ENCODE results near the gene TINCR. TPM values are rescaled to one million over a fixed set of nuclear protein-coding genes. Genes with fewer than 3 reads are reported as not detected.

Gene TINCR
- polyA plus RNA-seq, 2 of the 4 experiments (the other 2 are of a cell fraction), result 1.2 to 1.8 TPM

GRCh38 chr19:5607318-5608275, 39.8 kb upstream of the TINCR start:
- CTCF ChIA-PET, result interaction anchor here (0.8 to 1.5 kb wide), 2 partner anchors 12 to 559 kb away, joined by 3 read pairs; no protein-coding TSS in a partner anchor
- DNase-seq (ENCODE audit: low read depth in 1 of 2, low spot score in 1 of 2) (no peak), FAIRE-seq (no peak), ATAC-seq (no peak)
- TF ChIP-seq E2F6 (IDR thresholded peaks at IDR 0.05; ENCODE audit: borderline replicate concordance, low read depth), result no peak
- TF ChIP-seq ZNF302 (CRISPR knock-in tag; IDR thresholded peaks at IDR 0.05), result no peak
- no peak for TF ChIP-seq HDAC2 (IDR thresholded peaks at IDR 0.05)
- TF ChIP-seq ZFP36 (IDR thresholded peaks at IDR 0.05; ENCODE audit: borderline replicate concordance, partially characterized antibody), result no peak
- no peak for TF ChIP-seq ATOH8 (CRISPR knock-in tag; IDR thresholded peaks at IDR 0.05; ENCODE audit: low read depth)
- no peak for TF ChIP-seq HMGXB4 (CRISPR knock-in tag; IDR thresholded peaks at IDR 0.05; ENCODE audit: borderline replicate concordance)
- no peak for TF ChIP-seq FOSB (CRISPR knock-in tag; IDR thresholded peaks at IDR 0.05)
- Histone ChIP-seq H3K4me3 (no peak overlapping the region), H3K4me1 (no peaks in the 10 kb centered on the region), H3K9me3 (no peaks in the 10 kb centered on the region), H3K4me2 (no peak overlapping the region), H3K27ac (no peak overlapping the region)
- 93% methylated on average over 15 of the region's 16 CpGs for WGBS (ENCODE audit: missing lambda C conversion rate)
- POLR2A ChIA-PET, result no interaction called here

GRCh38 chr19:5605362-5605761, 37.6 kb upstream of the TINCR start:
- ChIA-PET POLR2A (no interaction called here), CTCF (interaction anchor here (1.7 kb wide), 1 partner anchor 18 kb away, joined by 7 read pairs; no protein-coding TSS in a partner anchor)
- no peak for ATAC-seq
- 86% methylated on average over 3 of the region's 3 CpGs for WGBS (ENCODE audit: missing lambda C conversion rate)
- DNase-seq (ENCODE audit: low read depth in 1 of 2, low spot score in 1 of 2), result no peak
- Histone ChIP-seq H3K4me2 (no peak overlapping the region), H3K9me3 (no peaks in the 10 kb centered on the region), H3K27ac (no peak overlapping the region), H3K4me1 (no peaks in the 10 kb centered on the region), H3K4me3 (no peak overlapping the region)
- TF ChIP-seq KDM1A (IDR thresholded peaks at IDR 0.05; ENCODE audit: low read depth) (no peak), PBX3 (IDR thresholded peaks at IDR 0.05) (no peak), HMGXB4 (CRISPR knock-in tag; IDR thresholded peaks at IDR 0.05; ENCODE audit: borderline replicate concordance) (no peak), HDAC2 (IDR thresholded peaks at IDR 0.05) (no peak)
- FAIRE-seq, result no peak

- DNase-seq (ENCODE audit: low read depth in 1 of 2, low spot score in 1 of 2) (no peak), ATAC-seq (no peak), FAIRE-seq (no peak)
- TF ChIP-seq HEYL (CRISPR knock-in tag; IDR thresholded peaks at IDR 0.05), result no peak
- no peak for TF ChIP-seq CBX8 (IDR thresholded peaks at IDR 0.05)
- Histone ChIP-seq H3K9me3 (no peaks in the 10 kb centered on the region), H3K4me3 (no peak overlapping the region), H3K4me2 (no peak overlapping the region), H3K4me1 (no peaks in the 10 kb centered on the region), H3K27ac (no peak overlapping the region)
- whole genome bisulfite sequencing (ENCODE audit: missing lambda C conversion rate), result 75% methylated on average over 5 of the region's 5 CpGs
- ChIA-PET POLR2A (no interaction called here), CTCF (interaction anchor here (1.7 kb wide), 1 partner anchor 20 kb away, joined by 7 read pairs; no protein-coding TSS in a partner anchor)
Observed at GRCh38 chr19:5603626-5604025, 35.9 kb upstream of the TINCR start.
